Measurements from ENCODE around the gene CHST13. TPM values are rescaled to one million over a fixed set of nuclear protein-coding genes. Genes with fewer than 3 reads are reported as not detected.

CHST13 gene, protein sequence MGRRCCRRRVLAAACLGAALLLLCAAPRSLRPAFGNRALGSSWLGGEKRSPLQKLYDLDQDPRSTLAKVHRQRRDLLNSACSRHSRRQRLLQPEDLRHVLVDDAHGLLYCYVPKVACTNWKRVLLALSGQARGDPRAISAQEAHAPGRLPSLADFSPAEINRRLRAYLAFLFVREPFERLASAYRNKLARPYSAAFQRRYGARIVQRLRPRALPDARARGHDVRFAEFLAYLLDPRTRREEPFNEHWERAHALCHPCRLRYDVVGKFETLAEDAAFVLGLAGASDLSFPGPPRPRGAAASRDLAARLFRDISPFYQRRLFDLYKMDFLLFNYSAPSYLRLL
- 4.2 TPM for total RNA-seq

DNA sequence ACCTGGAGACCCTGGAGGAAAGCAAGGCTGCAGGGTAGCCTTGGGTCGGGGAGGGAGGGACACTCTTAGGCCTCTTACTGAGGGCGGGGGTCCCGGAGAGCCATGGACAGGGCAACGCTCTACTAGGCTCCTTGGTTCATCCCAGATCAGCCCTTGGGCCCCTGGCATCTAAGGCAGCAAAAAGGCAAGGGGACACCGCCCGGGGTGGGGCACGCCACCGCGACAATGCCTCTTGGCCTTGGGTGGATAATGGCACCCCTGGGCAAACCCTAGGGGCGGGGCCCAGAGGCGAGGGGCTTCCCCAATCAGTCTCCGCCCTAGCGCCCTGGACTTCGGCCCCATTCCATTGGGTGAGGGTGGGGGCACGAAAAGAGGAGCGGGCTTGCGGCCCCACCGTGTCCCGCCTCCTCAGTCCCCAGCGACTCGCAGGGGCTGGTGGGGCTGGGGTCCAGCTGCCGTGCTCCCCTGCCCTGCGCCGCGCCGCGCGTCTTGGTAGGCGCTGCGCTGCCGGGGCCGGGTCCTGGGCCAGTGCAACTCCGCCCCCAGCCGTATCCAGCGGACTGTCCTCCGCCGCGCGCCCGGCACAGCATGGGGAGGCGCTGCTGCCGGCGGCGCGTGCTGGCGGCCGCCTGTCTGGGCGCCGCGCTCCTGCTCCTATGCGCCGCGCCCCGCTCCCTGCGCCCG, at the start of gene CHST13:
Gene CHST13, plus strand, starts transcription at position 411 of the 684 bp plus-strand sequence. Its CDS starts 178 bp downstream, at position 589.
- H3K4me1 ChIP-seq = peaks cover 13% of the 10 kb centered on the region
- TF ChIP-seq, protein P1, sequence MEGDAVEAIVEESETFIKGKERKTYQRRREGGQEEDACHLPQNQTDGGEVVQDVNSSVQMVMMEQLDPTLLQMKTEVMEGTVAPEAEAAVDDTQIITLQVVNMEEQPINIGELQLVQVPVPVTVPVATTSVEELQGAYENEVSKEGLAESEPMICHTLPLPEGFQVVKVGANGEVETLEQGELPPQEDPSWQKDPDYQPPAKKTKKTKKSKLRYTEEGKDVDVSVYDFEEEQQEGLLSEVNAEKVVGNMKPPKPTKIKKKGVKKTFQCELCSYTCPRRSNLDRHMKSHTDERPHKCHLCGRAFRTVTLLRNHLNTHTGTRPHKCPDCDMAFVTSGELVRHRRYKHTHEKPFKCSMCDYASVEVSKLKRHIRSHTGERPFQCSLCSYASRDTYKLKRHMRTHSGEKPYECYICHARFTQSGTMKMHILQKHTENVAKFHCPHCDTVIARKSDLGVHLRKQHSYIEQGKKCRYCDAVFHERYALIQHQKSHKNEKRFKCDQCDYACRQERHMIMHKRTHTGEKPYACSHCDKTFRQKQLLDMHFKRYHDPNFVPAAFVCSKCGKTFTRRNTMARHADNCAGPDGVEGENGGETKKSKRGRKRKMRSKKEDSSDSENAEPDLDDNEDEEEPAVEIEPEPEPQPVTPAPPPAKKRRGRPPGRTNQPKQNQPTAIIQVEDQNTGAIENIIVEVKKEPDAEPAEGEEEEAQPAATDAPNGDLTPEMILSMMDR (IDR thresholded peaks at IDR 0.05) = no peak
- TF ChIP-seq POLR2AphosphoS5 (IDR thresholded peaks at IDR 0.05; ENCODE audit: insufficient read depth in 1 of 2, low read depth in 1 of 2) (no peak), POLR2A (IDR thresholded peaks at IDR 0.05) (no peak)
- peak within 1 kb of the TSS; percentile 10 to 26 for H3K4me3 ChIP-seq
- H3K27me3 ChIP-seq = no peaks in the 10 kb centered on the region
- H3K9me3 ChIP-seq = no peaks in the 10 kb centered on the region
- DNase-seq (ENCODE audit: extremely low spot score in 2 of 2) = no peak
- intact Hi-C loops (cut with DNase I) = no loop called here
- no peak within 1 kb of the TSS for H3K27ac ChIP-seq
- H3K36me3 ChIP-seq = no peaks in the 10 kb centered on the region

DNA sequence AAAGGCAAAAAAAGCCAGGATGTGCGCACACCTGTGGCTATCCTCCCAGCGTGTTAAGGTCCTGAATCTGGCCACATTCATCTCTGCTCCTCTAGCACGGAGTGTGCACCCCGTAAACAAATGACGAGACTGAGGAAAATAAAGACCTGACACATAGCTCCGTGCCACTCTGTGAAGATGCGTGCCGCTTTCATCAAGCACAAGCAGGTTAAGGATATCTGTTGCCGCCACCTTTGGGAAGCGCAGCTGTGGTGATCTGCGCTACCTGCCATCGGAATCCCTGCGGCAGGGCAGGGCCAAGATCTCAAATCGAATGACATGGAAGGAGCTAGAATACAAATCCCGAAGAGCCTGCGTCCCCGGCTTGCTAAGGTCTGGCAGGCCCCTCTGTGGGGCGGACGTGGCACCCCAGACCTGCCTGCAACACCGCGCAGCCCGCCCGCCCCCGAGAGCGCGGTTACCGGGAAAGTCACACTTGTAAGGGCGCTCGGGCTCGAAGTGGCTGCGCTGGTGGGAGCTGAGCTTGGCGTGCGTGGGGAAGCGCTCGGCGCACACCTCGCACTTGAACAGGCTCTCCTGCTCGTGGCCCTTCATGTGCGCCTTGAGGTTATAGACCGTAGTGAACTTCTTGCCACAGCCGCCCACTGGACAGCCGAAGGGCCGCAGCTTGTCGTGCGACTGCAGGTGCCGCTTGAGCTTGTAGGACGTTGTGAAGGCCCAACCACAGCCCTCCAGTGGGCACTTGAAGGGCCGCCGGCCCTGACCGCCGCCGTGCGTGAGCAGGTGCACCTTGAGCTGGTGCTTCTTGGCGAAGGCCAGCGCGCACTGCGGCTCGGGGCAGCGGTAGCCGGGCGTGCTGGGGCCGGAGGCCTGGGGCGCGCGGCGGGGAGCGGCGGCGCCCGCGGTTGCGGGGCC, 49.2 kb upstream of the CHST13 start:
- H3K4me3 ChIP-seq = peak overlapping the region; percentile 55 to 88
- peaks cover 4 to 18% of the 10 kb centered on the region in 2 donors for H3K36me3 ChIP-seq
- DNase-seq (ENCODE audit: extremely low spot score in 2 of 2) = no peak
- peak overlapping the region; percentile 89 for H3K27ac ChIP-seq
- no peaks in the 10 kb centered on the region for H3K9me3 ChIP-seq
- peaks cover 51% of the 10 kb centered on the region for H3K4me1 ChIP-seq
- intact Hi-C loops (cut with DNase I) = loop anchor here (10.0 kb wide), 1 partner anchor 120 kb away; the partner anchor contains the start of gene KLF15
- H3K27me3 ChIP-seq = no peaks in the 10 kb centered on the region
- TF ChIP-seq, protein P1 (IDR thresholded peaks at IDR 0.05) = no peak
- no peak for TF ChIP-seq POLR2AphosphoS5 (IDR thresholded peaks at IDR 0.05; ENCODE audit: insufficient read depth in 1 of 2, low read depth in 1 of 2)
- TF ChIP-seq POLR2A (IDR thresholded peaks at IDR 0.05) = no peak

DNA sequence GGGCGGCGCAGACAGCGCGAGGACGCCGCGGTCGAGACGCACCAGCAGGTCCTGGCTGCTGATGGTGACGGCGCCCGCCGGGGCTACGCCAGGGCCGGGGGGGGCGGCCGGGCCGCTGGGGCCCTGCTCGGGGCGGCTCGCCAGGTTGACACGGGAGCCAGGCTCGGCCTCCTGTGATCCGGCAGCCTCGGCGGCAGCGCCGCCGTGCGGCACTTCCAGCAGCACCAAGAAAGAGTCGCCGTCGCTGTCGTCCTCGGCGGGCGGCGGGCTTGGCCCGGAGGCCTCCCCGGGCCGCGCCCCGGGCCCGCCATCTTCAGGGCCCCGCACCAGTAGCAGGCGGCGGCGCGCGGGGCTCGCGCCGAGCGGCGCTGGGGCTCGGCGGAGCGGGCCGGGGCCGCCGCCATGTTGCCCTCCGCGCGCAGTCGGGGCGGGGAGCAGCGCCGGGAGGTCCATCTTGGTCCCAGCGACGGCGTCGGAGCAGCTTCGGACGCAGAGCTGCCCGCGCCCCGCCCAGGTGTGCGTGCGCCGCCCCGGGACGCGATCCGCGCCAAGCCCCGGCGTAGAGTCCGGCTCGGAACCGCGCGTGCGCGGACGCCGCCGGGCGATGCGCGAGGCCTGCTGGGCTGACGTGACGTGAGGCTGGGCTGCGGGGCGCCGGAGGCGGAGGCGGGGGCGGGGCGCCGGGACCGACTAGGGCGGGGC, 48.4 kb upstream of the CHST13 start, which contains the start of gene ZXDC:
Gene ZXDC, minus strand, starts transcription at position 479 of the 702 bp plus-strand sequence. Its CDS starts 26 bp downstream, at position 453.
- intact Hi-C loops (cut with DNase I) = loop anchor here (10.0 kb wide), 1 partner anchor 121 kb away; the partner anchor contains the start of gene KLF15
- Histone ChIP-seq H3K27ac (peak within 1 kb of the TSS; percentile 90), H3K36me3 (peaks cover 0 to 10% of the 10 kb centered on the region in 2 donors), H3K9me3 (no peaks in the 10 kb centered on the region), H3K4me1 (peaks cover 51% of the 10 kb centered on the region), H3K4me3 (peak within 1 kb of the TSS; percentile 74 to 88), H3K27me3 (no peaks in the 10 kb centered on the region)
- DNase-seq (ENCODE audit: extremely low spot score in 2 of 2) = no peak
- TF ChIP-seq POLR2A (IDR thresholded peaks at IDR 0.05) (peak in 1 of 2 donors; percentile 88), POLR2AphosphoS5 (IDR thresholded peaks at IDR 0.05; ENCODE audit: insufficient read depth in 1 of 2, low read depth in 1 of 2) (no peak)
- TF ChIP-seq, protein P1 (IDR thresholded peaks at IDR 0.05) = no peak
